H1 (cell line): ENCODE measurements around the gene SLC16A9. TPM values are rescaled to one million over a fixed set of nuclear protein-coding genes. Genes with fewer than 3 reads are reported as not detected.

Experiments used
- BACH1 ChIP-seq: IDR thresholded peaks from 2 replicates; pipeline ENCODE4 v1.6.1; 2012; ENCODE audit warnings: low read length, improper control_type of control experiment
- CBX8 ChIP-seq: fragments of 300-800, 300-1000 bp; sonication (generic); IDR thresholded peaks from 2 replicates; pipeline ENCODE4 v1.7.1; 2016; ENCODE audit warnings: low read depth, low read length, borderline replicate concordance
- CHD2 ChIP-seq: IDR thresholded peaks from 2 replicates; pipeline ENCODE4 v1.6.1; 2012; ENCODE audit warnings: low read length, improper control_type of control experiment
- EZH2 ChIP-seq: fragments of 200-600 bp; sonication (generic); IDR thresholded peaks from 2 replicates; pipeline ENCODE4 v1.7.1; 2012; ENCODE audit warnings: low read depth, mild to moderate bottlenecking, moderate library complexity, low read length, inconsistent platforms; ENCODE audit not compliant: severe bottlenecking
- HDAC2 ChIP-seq, 2 experiments: fragments of 300-600 bp in 1 of 2; sonication (generic) in 1 of 2; IDR thresholded peaks; 2 replicates each; pipeline ENCODE4 v1.6.1; 2011 to 2012; ENCODE audit warnings: low read depth in 2 of 2, low read length in 2 of 2, mild to moderate bottlenecking in 2 of 2, moderate library complexity in 2 of 2, borderline replicate concordance in 1 of 2, inconsistent platforms in 1 of 2
- JUND ChIP-seq: IDR thresholded peaks from 2 replicates; pipeline ENCODE4 v1.6.1; 2011; ENCODE audit warnings: mild to moderate bottlenecking, improper control_type of control experiment, low read length
- POLR2AphosphoS5 ChIP-seq: IDR thresholded peaks from 2 replicates; pipeline ENCODE4 v1.6.1; 2011; ENCODE audit warnings: low read depth, low read length
- RAD21 ChIP-seq, 2 experiments: IDR thresholded peaks in 1 of 2; conservative IDR thresholded peaks in 1 of 2; 2 replicates each; pipeline ENCODE4 v1.6.1; 2011; ENCODE audit warnings: low read depth in 2 of 2, low read length in 2 of 2, improper control_type of control experiment in 1 of 2, inconsistent platforms in 1 of 2, mild to moderate bottlenecking in 1 of 2, moderate library complexity in 1 of 2
- SP1 ChIP-seq: IDR thresholded peaks from 2 replicates; pipeline ENCODE4 v1.6.1; 2011; ENCODE audit warnings: low read depth, low read length
- SP4 ChIP-seq: IDR thresholded peaks from 2 replicates; pipeline ENCODE4 v1.6.1; 2012; ENCODE audit warnings: low read length, inconsistent platforms
- SUZ12 ChIP-seq: fragments of 200-600 bp; sonication (generic); IDR thresholded peaks from 2 replicates; pipeline ENCODE4 v1.6.1; 2012; ENCODE audit warnings: mild to moderate bottlenecking, inconsistent platforms, low read length, moderate library complexity, mixed read lengths
- TCF12 ChIP-seq: IDR thresholded peaks from 2 replicates; pipeline ENCODE4 v1.6.1; 2011; ENCODE audit warnings: low read depth, mild to moderate bottlenecking, low read length
- polyA plus RNA-seq, 7 experiments: library from polyadenylated mRNA; depleted of rRNA in 3 of 7; stranded (reverse) in 5 of 7; unstranded in 2 of 7; fragments of >200 nt in 5 of 7; fragments of 200-250 nt in 2 of 7; gene quantifications; 1 replicate in 5 of 7; 2 replicates in 1 of 7; 4 replicates in 1 of 7; pipeline versions ENCODE4 v1.2.1 to v1.2.3, GENCODE V29; 2011 to 2013; ENCODE audit warnings: missing spikeins in 2 of 7, mixed read lengths in 2 of 7
- total RNA-seq: library from RNA; stranded (reverse); fragmentation: NEBNext Ultra II Directional; extraction: Animal tissue kit (Norgen Biotek cat#: 25700); gene quantifications from 2 replicates; pipeline ENCODE4 v1.2.1, GENCODE V29; 2021
- TF ChIP-seq, protein P1 (sequence below): fragments of 300-600 bp; sonication (generic); IDR thresholded peaks from 2 replicates; pipeline ENCODE4 v1.7.1; 2012; ENCODE audit warnings: low read length, moderate library complexity, mild to moderate bottlenecking, inconsistent platforms; ENCODE audit not compliant: insufficient replicate concordance

SLC16A9 gene
- total and polyA plus RNA-seq, 2 of the 8 experiments (the other 6 are each of a cell fraction or from before 2014, with no cell fraction given) = 11.2 to 20.5 TPM

GRCh38 chr10:59741048-59741447 is 31.4 kb upstream of the SLC16A9 start (continued):
- TF ChIP-seq, protein P1, sequence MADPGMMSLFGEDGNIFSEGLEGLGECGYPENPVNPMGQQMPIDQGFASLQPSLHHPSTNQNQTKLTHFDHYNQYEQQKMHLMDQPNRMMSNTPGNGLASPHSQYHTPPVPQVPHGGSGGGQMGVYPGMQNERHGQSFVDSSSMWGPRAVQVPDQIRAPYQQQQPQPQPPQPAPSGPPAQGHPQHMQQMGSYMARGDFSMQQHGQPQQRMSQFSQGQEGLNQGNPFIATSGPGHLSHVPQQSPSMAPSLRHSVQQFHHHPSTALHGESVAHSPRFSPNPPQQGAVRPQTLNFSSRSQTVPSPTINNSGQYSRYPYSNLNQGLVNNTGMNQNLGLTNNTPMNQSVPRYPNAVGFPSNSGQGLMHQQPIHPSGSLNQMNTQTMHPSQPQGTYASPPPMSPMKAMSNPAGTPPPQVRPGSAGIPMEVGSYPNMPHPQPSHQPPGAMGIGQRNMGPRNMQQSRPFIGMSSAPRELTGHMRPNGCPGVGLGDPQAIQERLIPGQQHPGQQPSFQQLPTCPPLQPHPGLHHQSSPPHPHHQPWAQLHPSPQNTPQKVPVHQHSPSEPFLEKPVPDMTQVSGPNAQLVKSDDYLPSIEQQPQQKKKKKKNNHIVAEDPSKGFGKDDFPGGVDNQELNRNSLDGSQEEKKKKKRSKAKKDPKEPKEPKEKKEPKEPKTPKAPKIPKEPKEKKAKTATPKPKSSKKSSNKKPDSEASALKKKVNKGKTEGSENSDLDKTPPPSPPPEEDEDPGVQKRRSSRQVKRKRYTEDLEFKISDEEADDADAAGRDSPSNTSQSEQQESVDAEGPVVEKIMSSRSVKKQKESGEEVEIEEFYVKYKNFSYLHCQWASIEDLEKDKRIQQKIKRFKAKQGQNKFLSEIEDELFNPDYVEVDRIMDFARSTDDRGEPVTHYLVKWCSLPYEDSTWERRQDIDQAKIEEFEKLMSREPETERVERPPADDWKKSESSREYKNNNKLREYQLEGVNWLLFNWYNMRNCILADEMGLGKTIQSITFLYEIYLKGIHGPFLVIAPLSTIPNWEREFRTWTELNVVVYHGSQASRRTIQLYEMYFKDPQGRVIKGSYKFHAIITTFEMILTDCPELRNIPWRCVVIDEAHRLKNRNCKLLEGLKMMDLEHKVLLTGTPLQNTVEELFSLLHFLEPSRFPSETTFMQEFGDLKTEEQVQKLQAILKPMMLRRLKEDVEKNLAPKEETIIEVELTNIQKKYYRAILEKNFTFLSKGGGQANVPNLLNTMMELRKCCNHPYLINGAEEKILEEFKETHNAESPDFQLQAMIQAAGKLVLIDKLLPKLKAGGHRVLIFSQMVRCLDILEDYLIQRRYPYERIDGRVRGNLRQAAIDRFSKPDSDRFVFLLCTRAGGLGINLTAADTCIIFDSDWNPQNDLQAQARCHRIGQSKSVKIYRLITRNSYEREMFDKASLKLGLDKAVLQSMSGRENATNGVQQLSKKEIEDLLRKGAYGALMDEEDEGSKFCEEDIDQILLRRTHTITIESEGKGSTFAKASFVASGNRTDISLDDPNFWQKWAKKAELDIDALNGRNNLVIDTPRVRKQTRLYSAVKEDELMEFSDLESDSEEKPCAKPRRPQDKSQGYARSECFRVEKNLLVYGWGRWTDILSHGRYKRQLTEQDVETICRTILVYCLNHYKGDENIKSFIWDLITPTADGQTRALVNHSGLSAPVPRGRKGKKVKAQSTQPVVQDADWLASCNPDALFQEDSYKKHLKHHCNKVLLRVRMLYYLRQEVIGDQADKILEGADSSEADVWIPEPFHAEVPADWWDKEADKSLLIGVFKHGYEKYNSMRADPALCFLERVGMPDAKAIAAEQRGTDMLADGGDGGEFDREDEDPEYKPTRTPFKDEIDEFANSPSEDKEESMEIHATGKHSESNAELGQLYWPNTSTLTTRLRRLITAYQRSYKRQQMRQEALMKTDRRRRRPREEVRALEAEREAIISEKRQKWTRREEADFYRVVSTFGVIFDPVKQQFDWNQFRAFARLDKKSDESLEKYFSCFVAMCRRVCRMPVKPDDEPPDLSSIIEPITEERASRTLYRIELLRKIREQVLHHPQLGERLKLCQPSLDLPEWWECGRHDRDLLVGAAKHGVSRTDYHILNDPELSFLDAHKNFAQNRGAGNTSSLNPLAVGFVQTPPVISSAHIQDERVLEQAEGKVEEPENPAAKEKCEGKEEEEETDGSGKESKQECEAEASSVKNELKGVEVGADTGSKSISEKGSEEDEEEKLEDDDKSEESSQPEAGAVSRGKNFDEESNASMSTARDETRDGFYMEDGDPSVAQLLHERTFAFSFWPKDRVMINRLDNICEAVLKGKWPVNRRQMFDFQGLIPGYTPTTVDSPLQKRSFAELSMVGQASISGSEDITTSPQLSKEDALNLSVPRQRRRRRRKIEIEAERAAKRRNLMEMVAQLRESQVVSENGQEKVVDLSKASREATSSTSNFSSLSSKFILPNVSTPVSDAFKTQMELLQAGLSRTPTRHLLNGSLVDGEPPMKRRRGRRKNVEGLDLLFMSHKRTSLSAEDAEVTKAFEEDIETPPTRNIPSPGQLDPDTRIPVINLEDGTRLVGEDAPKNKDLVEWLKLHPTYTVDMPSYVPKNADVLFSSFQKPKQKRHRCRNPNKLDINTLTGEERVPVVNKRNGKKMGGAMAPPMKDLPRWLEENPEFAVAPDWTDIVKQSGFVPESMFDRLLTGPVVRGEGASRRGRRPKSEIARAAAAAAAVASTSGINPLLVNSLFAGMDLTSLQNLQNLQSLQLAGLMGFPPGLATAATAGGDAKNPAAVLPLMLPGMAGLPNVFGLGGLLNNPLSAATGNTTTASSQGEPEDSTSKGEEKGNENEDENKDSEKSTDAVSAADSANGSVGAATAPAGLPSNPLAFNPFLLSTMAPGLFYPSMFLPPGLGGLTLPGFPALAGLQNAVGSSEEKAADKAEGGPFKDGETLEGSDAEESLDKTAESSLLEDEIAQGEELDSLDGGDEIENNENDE = no peak
- TF ChIP-seq SP4 (no peak), RAD21 (IDR thresholded peaks at IDR 0.05 in 1 of 2, conservative IDR thresholded peaks at IDR 0.05 in 1 of 2; ENCODE audit: low read depth in 2 of 2, low read length in 2 of 2) (no peak), BACH1 (no peak), HDAC2 (IDR thresholded peaks at IDR 0.05; ENCODE audit: borderline replicate concordance in 1 of 2, low read depth in 2 of 2, low read length in 2 of 2) (no peak), TCF12 (no peak), EZH2 (no peak), CBX8 (no peak), SUZ12 (no peak), POLR2AphosphoS5 (no peak), CHD2 (no peak), JUND (no peak), SP1 (no peak)
